OCI-LY7 (cell line): ENCODE data around the gene MAX.

Experiments used
- CTCF ChIP-seq: fragments of 200-600 bp; sonication (generic); conservative IDR thresholded peaks from 2 replicates; pipeline ENCODE4 v1.5.1; 2014; ENCODE audit warnings: mild to moderate bottlenecking, antibody characterized with exemption, low read length, moderate library complexity, mixed read lengths
- EZH2phosphoT487 ChIP-seq: fragments of 200-600 bp; sonication (generic); IDR thresholded peaks from 2 replicates; pipeline ENCODE4 v1.6.1; 2018; ENCODE audit warnings: low read depth, borderline replicate concordance, mild to moderate bottlenecking, mixed run types, antibody characterized with exemption, low read length, moderate library complexity, mixed read lengths

- no peak for TF ChIP-seq CTCF
- TF ChIP-seq EZH2phosphoT487, result no peak
Measured at GRCh38 chr14:65104791-65105190, 2.5 kb upstream of the MAX start.
